ENCODE measurements around the gene PCLO.
"Not testable (repeated sequence)": the region's sequence is repeated elsewhere in the genome, so short reads cannot be mapped to it uniquely, and the experiment has no call there.

The PCLO gene

GRCh38 chr7:82715344-82715743, 447.3 kb downstream of the PCLO start:
- Histone ChIP-seq H3K4me1 (no peaks in the 10 kb centered on the region), H3K4me3 (ENCODE audit: low read depth, low read length) (no peak overlapping the region), H3K9ac (no peak overlapping the region), H3K9me3 (ENCODE audit: control insufficient read depth, low read length) (no peaks in the 10 kb centered on the region), H3K27me3 (ENCODE audit: control insufficient read depth, insufficient read depth, low read length) (no peaks in the 10 kb centered on the region), H3K27ac (no peak overlapping the region), H2AFZ (no peak overlapping the region), H3K79me2 (no peaks in the 10 kb centered on the region), H3K36me3 (ENCODE audit: control insufficient read depth, insufficient read depth, low read length) (no peaks in the 10 kb centered on the region), H3K4me2 (ENCODE audit: low read length) (no peak overlapping the region)
- TF ChIP-seq CTCF (IDR thresholded peaks at IDR 0.05), result no peak

GRCh38 chr7:82714883-82715282, 447.8 kb downstream of the PCLO start:
- H3K9me3 ChIP-seq (ENCODE audit: control insufficient read depth, low read length), result no peaks in the 10 kb centered on the region
- no peak overlapping the region for H3K4me2 ChIP-seq (ENCODE audit: low read length)
- no peak overlapping the region for H2AFZ ChIP-seq
- H3K36me3 ChIP-seq (ENCODE audit: control insufficient read depth, insufficient read depth, low read length), result no peaks in the 10 kb centered on the region
- no peaks in the 10 kb centered on the region for H3K4me1 ChIP-seq
- no peak overlapping the region for H3K27ac ChIP-seq
- no peak for TF ChIP-seq CTCF (IDR thresholded peaks at IDR 0.05)
- no peak overlapping the region for H3K9ac ChIP-seq
- no peaks in the 10 kb centered on the region for H3K79me2 ChIP-seq
- no peak overlapping the region for H3K4me3 ChIP-seq (ENCODE audit: low read depth, low read length)
- H3K27me3 ChIP-seq (ENCODE audit: control insufficient read depth, insufficient read depth, low read length), result no peaks in the 10 kb centered on the region

GRCh38 chr7:82713506-82713905, 449.2 kb downstream of the PCLO start:
- H3K27ac ChIP-seq, result no peak overlapping the region
- no peak for TF ChIP-seq CTCF (IDR thresholded peaks at IDR 0.05)

GRCh38 chr7:82706344-82706743, 456.3 kb downstream of the PCLO start:
- not testable (repeated sequence) for H3K36me3 ChIP-seq (ENCODE audit: control insufficient read depth, insufficient read depth, low read length); H3K27ac ChIP-seq; H3K9ac ChIP-seq; H3K9me3 ChIP-seq (ENCODE audit: control insufficient read depth, low read length); H3K4me3 ChIP-seq (ENCODE audit: low read depth, low read length); H3K4me2 ChIP-seq (ENCODE audit: low read length); H3K4me1 ChIP-seq; H2AFZ ChIP-seq; H3K27me3 ChIP-seq (ENCODE audit: control insufficient read depth, insufficient read depth, low read length); H3K79me2 ChIP-seq

More at GRCh38 chr7:82713506-82713905, 449.2 kb downstream of the PCLO start:
- H3K9ac ChIP-seq, result no peak overlapping the region
- no peaks in the 10 kb centered on the region for H3K36me3 ChIP-seq (ENCODE audit: control insufficient read depth, insufficient read depth, low read length)
- H3K4me3 ChIP-seq (ENCODE audit: low read depth, low read length), result no peak overlapping the region
- no peaks in the 10 kb centered on the region for H3K9me3 ChIP-seq (ENCODE audit: control insufficient read depth, low read length)
- H3K27me3 ChIP-seq (ENCODE audit: control insufficient read depth, insufficient read depth, low read length), result no peaks in the 10 kb centered on the region
- no peak overlapping the region for H3K4me2 ChIP-seq (ENCODE audit: low read length)
- no peak overlapping the region for H2AFZ ChIP-seq
- H3K4me1 ChIP-seq, result no peaks in the 10 kb centered on the region
- H3K79me2 ChIP-seq, result no peaks in the 10 kb centered on the region

GRCh38 chr7:82705517-82706260, 457.0 kb downstream of the PCLO start:
- H3K4me1 ChIP-seq, result no peaks in the 10 kb centered on the region
- no peak overlapping the region for H3K27ac ChIP-seq
- H3K4me2 ChIP-seq (ENCODE audit: low read length), result no peak overlapping the region
- no peak overlapping the region for H2AFZ ChIP-seq
- TF ChIP-seq CTCF (IDR thresholded peaks at IDR 0.05), result no peak
- H3K36me3 ChIP-seq (ENCODE audit: control insufficient read depth, insufficient read depth, low read length), result no peaks in the 10 kb centered on the region
- H3K27me3 ChIP-seq (ENCODE audit: control insufficient read depth, insufficient read depth, low read length), result no peaks in the 10 kb centered on the region
- no peaks in the 10 kb centered on the region for H3K79me2 ChIP-seq
- no peak overlapping the region for H3K9ac ChIP-seq
- H3K9me3 ChIP-seq (ENCODE audit: control insufficient read depth, low read length), result no peaks in the 10 kb centered on the region
- no peak overlapping the region for H3K4me3 ChIP-seq (ENCODE audit: low read depth, low read length)
